H1 (cell line): ENCODE results near the gene APOL1. TPM values are rescaled to one million over a fixed set of nuclear protein-coding genes. Genes with fewer than 3 reads are reported as not detected.

Experiments used
- BACH1 ChIP-seq: IDR thresholded peaks from 2 replicates; pipeline ENCODE4 v1.6.1; 2012; ENCODE audit warnings: low read length, improper control_type of control experiment
- CHD7 ChIP-seq: fragments of 300-600 bp; sonication (generic); IDR thresholded peaks from 2 replicates; pipeline ENCODE4 v1.7.1; 2012; ENCODE audit warnings: low read length, moderate library complexity, mild to moderate bottlenecking, inconsistent platforms; ENCODE audit not compliant: insufficient replicate concordance
- polyA plus RNA-seq, 7 experiments: library from polyadenylated mRNA; depleted of rRNA in 3 of 7; stranded (reverse) in 5 of 7; unstranded in 2 of 7; fragments of >200 nt in 5 of 7; fragments of 200-250 nt in 2 of 7; gene quantifications; 1 replicate in 5 of 7; 2 replicates in 1 of 7; 4 replicates in 1 of 7; pipeline versions ENCODE4 v1.2.1 to v1.2.3, GENCODE V29; 2011 to 2013; ENCODE audit warnings: missing spikeins in 2 of 7, mixed read lengths in 2 of 7
- total RNA-seq: library from RNA; stranded (reverse); fragmentation: NEBNext Ultra II Directional; extraction: Animal tissue kit (Norgen Biotek cat#: 25700); gene quantifications from 2 replicates; pipeline ENCODE4 v1.2.1, GENCODE V29; 2021

APOL1 gene
- total and polyA plus RNA-seq, 2 of the 8 experiments (the other 6 are each of a cell fraction or from before 2014, with no cell fraction given): not detected

GRCh38 chr22:36280379-36280778 is 27.4 kb downstream of the APOL1 start (continued):
- no peak for TF ChIP-seq CHD7
- TF ChIP-seq BACH1: no peak
